GM19438 (cell line): ENCODE results near the gene MRPL45.

Source experiments
- ATAC-seq: cut with Tn5 transposase; IDR thresholded peaks from one replicate; pipeline ENCODE4 v1.9.1; 2021; ENCODE audit warnings: low read depth; ENCODE audit not compliant: unreplicated experiment

MRPL45 gene

DNA sequence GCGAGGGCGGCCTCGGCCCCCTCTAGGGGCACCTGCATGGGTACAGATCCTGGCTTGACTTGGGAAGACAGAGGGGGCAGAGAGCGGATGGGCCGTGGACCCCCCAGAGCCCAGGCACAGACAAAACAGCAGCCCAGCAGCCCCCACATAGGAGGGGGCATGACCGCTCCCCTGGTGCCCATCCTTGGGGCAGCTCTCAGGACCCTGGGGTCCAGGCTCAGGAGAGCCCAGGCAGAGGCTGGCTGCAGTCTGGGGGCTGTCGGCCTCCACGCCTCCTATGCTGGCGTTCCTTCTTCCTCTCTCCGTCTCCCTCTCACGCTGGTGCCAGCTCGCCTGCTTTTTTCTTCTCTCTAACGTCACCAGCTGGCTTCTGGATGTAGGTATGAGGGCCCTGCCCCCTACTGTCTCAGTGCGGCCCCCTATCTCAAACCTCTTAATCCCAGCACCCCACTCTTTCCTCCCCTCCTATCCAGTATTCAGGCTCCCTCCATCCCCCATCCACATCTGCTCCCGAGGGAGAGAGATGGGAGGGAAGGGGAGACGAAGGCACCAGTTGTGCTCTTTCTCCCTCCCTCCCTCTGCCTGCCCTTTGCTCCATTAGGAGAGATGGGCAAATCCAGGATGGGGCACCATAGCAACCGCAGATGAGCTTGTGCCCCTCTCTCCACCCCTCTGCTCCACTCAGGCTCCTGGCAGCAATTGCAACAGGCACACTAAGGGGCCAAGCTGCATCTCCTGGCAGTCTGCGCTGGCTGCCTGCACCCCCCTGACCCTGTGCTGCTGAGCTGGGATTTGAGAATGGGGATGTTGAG, 46.8 kb downstream of the MRPL45 start, which contains the start of gene GPR179:
GPR179 (minus strand) TSS at position 349 of the 812 bp plus-strand sequence; CDS start at position 182, 167 bp downstream.
- ATAC-seq, result no peak

DNA sequence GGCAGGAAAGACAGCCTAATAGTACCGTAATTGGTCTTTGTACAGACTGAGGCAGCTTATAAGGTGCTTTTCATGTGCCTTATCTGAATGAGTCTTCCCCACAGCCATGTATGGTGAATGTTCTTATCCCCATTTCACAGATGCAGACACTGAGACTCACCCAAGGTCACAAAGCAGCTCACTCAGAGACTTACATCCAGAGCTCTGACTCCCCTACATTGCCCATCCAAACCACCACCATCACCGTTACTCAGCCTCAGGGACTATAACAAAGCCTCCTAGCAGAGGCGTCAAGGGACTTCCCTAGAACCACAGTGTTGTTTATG, 47.4 kb downstream of the MRPL45 start:
- no peak for ATAC-seq

DNA sequence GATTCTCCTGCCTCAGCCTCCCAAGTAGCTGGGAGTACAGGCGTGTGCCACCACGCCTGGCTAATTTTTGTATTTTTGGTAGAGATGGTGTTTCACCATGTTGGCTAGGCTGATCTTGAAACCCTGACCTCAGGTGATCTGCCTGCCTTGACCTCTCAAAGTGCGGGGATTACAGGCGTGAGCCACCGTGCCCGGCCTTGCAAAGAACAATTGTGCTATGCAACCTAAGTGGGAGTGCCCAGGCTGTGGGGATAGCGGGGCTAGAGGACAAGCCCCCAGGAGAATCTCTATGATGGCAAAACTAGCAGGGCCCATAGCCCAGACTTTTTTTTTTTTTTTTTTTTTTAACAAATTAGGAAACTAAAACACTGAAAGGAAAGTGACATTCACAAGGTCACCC, 48.8 kb downstream of the MRPL45 start:
- ATAC-seq, result no peak

DNA sequence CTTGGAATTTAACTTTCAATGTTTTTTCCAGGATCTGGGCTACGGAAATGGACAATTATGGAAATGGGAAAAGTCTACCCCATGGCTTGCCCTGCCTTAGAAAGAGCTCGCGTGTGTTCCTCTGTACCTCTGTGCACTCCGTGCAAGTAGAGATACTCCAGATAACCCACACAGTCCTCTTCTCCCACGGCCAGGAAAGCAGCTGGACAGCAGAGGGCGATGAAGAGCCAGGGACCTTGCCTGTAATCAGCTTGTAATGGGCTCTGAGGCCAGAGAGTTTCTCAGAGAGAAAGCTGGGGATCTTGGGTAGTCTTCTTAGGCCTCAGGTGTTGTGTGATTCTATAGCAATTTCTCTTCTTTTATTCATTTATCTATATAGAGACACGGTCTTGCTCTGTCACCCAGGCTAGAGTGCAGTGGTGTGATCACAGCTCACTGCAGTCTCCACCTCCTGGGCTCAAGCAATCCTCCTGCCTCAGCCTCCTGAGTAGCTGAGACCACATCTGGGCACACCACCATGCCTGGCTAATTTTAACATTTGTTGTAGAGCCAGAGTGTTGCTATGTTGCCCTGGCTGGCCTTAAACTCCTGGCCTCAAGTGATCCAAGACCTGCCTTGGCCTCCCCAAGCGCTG, 52.2 kb downstream of the MRPL45 start:
- ATAC-seq, result no peak

DNA sequence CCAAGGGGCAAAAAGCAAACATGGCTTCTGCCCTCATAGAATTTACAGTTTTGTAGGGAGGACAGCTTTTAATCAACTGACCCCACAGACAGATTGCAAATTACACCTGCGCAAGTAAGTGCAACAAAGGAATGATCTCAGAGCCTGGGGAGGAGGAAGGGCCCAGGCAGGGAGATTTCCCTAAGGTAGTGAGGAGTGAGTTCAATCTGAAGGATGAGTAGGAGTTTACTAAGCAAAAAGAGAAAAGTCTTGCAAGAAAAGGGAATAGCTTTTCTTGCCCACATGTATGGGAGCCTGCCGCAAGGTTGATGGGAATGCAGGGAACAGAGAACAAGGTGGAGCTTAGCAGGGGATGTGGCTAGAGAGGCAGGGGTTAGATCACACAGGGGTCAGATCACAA, 53.1 kb downstream of the MRPL45 start:
- ATAC-seq, result no peak

DNA sequence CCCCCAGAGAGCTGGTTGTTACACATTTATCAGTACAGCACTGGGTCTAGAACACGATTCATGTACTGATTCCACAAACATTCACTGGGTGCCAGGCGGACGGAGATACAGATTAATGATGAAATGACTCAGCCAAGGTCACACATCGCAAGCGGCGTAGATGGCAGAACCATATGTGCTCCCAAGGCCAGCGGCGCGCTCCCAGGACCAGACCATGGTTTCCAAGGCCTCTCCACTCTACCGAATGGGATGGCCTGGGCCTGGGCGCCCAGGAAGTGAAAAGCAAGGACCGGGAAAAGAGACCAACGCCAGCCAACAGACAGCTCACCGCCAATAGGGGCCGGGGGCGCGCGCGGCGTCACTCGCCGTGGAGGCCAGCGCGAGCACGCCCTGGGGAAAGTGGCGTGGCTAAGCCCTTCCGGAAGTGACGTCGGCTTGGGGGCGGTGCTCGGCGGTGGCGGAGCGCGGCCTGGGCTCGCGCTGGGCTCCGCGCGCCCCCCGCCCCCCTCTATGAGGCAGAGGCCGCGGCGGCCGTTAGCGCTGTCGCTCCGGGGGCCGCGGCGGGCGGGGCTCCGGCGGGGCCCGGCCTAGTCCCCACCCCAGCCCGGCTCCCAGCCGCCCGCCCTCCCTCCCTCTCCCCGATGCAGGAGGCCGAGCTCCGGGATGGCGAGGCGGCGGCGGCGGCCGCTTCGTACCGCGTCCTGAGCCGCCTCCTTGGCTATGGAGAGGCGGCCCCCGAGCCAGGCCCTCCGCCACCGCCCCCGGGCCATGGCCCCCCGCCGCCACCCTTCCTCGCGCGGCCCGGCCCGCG, 54.6 kb downstream of the MRPL45 start, which contains the start of gene SOCS7:
SOCS7 (plus strand) TSS at position 433 of the 811 bp plus-strand sequence; CDS start at position 642, 209 bp downstream.
- ATAC-seq, result peak; percentile 70

DNA sequence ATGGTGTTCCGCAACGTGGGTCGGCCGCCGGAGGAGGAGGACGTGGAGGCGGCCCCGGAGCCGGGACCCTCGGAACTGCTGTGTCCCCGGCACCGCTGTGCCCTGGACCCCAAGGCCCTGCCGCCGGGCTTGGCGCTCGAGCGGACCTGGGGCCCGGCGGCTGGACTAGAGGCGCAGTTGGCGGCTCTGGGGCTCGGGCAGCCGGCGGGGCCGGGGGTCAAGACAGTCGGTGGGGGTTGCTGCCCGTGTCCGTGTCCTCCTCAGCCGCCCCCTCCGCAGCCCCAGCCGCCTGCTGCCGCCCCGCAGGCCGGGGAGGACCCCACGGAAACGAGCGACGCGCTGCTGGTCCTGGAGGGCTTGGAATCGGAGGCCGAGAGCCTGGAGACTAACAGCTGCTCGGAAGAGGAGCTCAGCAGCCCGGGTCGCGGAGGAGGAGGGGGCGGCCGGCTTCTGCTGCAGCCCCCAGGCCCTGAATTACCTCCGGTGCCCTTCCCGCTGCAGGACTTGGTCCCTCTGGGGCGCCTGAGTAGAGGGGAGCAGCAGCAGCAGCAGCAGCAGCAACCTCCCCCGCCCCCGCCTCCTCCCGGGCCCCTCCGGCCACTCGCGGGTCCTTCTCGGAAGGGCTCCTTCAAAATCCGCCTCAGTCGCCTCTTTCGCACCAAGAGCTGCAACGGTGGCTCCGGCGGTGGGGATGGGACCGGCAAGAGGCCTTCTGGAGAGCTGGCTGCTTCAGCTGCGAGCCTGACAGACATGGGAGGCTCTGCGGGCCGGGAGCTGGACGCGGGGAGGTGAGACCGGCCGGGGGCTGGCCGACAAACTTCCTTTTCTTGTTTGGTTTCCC, 55.5 kb downstream of the MRPL45 start:
- ATAC-seq, result no peak

DNA sequence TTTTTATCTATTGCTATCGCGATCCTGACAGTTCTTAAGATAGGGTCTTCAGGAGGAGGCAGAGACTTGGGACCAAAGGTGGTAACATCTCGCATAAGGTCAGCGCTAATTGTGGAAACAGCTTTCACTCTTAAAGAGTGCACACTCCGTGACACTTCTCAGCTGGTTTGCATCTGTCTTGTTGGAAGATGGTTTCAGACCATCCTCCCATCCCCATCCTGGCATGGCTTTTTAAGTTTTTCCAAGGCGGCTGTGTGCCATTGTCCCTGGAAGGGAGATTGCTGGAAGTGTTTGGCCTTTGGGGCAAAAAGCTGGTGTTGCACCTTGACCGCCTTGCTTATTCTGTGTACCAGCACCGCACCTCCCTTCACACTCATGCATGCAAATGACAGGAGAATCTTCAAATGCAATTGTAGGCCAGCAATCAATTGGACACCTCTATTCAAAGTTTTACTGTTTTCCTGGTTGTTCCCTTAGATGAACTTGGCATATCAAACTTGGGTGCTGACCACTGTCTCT, 56.2 kb downstream of the MRPL45 start:
- no peak for ATAC-seq

DNA sequence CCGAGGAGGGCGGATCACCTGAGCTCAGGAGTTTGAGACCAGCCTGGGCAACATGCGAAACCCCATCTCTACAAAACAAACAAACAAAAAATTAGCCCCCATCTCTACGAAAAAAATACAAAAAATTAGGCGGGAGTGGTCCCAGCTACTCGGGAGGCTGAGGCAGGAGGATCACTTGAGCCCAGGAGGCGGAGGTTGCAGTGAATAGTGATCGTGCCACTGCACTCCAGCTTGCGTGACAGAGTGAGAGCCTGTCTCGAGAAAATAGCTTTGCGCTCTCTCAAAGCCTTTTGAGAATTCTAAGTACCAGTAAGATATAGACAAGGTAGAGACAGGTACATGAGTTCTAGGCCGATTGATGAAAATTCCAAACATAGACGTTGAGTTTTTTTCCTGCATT, 56.7 kb downstream of the MRPL45 start:
- ATAC-seq, result no peak

DNA sequence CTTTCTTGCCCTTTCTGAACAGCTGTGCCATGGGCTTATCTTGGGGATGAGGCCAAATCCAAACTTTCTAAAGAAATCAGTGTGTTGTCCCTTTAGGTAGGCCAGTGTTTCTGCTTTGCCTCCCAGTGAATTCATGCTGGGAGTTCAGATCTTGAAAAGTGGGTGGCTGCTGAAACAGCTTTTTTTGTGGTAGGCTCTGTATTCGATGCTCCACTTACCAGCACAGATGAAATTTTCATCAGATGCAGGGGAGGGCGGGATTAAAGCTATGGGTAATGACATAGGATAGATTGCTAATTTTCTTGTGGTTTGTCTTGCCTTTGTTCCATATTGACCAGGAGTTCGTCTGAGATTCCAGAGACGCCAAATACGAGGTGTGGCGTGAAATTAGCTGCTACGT, 57.5 kb downstream of the MRPL45 start:
- no peak for ATAC-seq

DNA sequence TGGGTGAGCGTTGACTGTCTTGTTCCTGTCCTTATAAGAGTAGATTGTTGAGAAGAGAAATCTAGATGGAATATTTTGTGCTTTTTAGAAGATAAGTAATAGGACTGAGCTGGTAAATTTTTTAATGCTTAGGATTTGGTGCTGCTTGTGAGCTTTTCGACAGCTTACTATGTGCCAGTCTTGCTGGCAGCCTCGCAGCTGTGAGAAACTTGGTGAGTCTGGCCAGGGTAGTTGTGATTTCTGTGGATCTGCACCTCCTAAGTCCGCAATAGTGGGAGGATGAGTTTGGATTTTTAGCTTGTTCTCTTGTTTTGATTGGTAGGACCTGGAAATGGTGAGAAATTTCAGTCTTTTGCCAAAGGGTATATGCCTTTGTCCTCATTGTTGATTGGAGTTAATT, 58.3 kb downstream of the MRPL45 start:
- ATAC-seq, result no peak

DNA sequence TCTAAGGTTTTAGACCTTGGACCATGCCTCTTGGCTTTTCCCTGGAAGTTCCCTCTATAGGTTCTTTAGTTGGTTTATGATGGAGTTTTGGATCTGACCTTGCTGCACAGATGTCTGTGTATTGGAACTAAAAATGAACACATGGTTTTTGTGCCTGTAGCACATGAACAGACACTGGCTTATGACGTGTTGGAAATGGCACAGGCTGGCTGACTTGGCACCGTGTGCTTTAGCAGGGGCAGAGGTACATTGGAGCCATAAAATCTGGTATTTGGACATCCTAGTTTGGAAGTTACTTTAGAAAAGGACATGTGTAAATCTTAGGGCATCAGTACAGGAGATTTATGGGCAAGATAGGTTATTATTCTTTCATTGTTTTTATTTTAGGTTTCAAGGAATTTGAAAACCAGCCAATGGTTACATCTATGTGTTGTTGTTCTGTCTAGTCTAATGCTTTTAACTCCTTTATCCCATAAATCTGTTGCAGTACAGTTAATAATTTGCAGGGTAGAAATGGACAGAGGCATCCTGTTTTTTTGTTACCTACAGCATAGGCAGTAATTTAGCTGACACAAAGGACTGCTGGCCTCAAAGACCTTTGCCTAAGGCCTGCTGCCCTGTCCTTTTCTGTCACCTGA, 60.6 kb downstream of the MRPL45 start:
- ATAC-seq, result no peak

DNA sequence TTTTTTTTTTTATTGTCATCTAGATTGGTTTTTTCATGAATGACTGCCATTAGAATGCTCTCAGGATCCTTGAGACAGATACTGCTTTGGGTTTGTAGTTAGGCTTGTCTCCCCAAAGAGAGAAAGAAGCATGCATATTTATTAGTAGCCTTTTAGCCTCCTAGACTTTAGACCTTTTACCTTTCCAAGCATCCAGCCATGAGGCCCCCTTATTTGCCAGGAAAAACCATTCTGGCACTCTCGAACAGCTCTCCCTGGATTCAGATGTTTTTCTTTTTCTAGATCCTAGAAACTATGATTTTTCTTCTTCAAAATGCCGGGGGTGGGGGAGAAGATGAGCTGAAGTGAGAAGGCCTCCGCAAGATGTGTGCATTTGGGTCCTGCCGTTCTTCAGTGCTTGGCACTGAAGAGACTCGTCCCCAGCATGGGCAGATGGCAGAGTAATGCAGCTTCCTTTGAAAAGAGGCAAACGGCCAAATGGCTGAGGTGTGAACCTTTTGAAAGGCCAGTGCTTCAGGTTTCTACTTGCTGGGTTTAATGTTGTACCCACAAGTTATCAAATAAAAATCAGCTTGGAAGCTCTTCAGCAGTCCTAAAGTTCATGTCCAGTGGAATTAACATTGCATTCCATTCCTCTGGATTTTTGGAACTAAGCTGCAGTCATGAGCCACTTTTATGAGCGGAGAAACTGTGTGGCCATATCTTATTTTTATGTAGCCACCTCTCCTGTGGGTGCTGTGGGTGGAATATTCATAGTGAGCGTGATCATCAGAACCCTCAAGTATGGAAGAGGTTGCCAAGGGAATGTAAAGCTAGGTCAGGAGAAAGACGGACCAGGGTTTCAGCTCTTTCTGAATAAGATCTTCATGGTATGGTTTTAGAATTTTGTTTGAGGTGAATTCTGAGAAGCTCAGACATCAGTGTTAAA, 61.9 kb downstream of the MRPL45 start:
- no peak for ATAC-seq

DNA sequence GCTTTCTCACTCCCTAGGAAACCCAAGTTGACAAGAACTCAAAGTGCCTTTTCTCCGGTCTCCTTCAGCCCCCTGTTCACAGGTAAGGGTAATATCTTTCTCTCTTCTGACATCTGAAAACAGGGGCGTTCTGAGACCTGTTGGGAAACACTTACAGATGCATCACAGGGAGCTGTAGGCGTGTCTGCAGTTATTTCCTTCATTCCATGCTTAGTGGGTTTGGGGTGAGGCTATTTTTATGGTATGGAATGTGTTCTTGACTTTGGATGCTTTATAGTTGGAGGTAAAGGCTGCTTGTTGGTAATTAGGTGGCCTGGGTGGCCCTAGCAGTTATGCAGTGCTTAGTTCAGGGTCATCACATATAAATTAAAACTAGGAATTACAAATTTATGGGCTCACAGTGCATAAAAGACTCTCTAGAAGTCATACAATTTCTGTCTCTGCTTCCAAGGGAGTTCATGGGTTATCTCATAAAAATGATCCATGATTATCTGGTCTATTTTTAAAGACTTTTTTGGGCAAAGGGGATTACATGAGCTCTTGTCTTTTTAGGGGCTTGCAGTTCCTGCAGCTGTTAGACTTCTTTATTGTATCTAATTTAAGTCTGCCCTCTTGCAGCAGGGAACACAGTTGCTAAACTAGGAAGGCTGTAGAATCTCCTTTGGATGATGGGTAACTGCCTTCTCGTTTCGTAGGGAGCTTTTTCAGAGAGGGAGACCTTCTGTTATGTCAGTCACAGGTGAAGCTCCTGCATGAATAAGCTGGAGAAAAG, 64.9 kb downstream of the MRPL45 start:
- ATAC-seq, result no peak

DNA sequence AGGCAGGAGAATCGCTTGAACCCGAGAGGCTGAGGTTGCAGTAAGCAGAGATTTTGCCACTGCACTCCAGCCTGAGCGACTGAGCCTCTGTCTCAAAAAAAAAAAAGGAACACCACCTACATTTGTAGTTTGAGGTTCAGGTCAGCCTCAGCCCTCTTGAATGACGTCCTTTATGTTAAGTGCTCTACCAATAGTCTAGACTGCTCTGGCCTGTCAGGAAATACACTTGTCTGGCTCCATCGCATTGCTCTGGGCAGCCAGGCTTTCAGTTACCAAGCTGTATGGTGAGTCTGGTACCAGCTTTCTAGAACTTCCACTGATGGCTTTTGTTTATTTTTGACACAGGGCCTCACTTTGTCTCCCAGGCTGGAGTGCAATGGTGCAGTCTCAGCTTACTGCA, 66.0 kb downstream of the MRPL45 start:
- no peak for ATAC-seq

DNA sequence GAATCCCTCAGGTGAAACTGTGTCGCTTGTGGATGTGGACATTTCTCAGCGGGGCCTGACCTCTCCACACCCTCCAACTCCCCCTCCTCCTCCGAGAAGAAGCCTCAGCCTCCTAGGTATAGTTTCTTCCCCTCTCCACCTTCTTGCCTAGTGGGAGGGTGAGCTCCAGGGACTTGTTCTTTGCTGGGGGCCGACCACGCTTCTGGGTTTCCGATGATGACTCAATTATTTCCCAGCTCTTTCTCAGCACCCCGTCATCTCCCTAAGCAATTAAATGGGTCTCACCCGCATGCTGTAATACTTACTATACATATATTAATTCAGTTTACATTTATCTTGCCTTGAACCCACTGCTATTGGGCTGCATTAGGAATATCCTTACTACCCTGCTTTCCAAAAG, 67.8 kb downstream of the MRPL45 start:
- ATAC-seq, result no peak

DNA sequence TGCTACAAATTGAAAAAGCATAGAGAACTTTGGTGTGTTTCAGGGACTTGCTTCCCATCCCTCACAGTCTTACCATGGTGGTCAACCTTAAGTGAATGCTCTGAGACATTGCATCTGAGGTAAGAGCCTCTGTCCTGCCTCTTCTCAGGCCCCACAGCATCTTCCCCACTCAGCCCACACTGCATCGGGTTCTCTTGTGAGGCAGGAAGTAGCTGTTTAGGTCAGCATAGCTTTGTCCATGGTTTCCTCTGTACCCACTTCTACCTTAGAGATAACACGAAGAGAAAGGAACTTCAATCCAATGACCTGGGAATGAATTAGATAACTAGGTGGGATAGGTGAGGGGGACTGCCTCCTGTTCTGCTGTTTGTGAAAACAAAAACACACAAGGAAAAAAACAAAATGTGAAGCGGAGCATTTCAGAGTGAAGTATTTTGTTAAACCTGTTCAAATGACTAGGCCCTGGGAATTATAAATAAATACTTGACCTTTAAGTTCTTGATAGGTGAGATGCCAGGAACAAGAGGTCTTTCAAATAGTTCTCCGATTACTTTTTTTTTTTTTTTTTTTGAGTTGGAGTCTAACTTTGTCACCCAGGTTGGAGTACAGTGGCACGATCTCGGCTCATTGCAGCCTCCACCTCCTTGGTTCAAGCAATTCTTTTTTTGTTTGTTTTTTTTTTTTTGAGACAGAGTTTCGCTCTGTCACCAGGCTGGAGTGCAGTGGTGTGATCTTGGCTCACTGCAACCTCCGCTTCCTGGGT, 72.3 kb downstream of the MRPL45 start:
- no peak for ATAC-seq
